Endothelial cell of umbilical vein (primary cell): Measurements from ENCODE around the gene GCH1. TPM values are rescaled to one million over a fixed set of nuclear protein-coding genes. Genes with fewer than 3 reads are reported as not detected.

Source experiments
- BruUV-seq: library from RNA; stranded (reverse); fragments of 400-500 nt; replicated peaks from 2 replicates; lab custom pipeline; 2021; lab: Mats Ljungman, UMichigan
- CTCF ChIA-PET: fragments of 300-600, 350-600 bp; sonication (Branson Sonifier 250); formaldehyde crosslinking; loops from one replicate; lab custom pipeline; 2021; ENCODE audit warnings: antibody characterized with exemption, inconsistent platforms; lab: Charles Lee
- POLR2A ChIA-PET: fragments of 300-600, 350-600 bp; sonication (Branson Sonifier 250); formaldehyde crosslinking; loops from one replicate; lab custom pipeline; 2021; ENCODE audit warnings: antibody characterized with exemption, inconsistent platforms; lab: Charles Lee
- DNase-seq: peaks from one replicate; pipeline ENCODE4 v3.0.0-alpha.2; 2011; ENCODE audit warnings: low read depth, low spot score
- FAIRE-seq: peaks from 2 replicates; lab custom pipeline; 2011; peaks lifted over from hg19 to GRCh38; lab: Jason Lieb, UNC
- H2AFZ ChIP-seq: 2 replicates; pipeline ENCODE4 v1.6.0; 2012; ENCODE audit warnings: low read depth, low read length, control low read depth, inconsistent platforms
- H3K27ac ChIP-seq: 2 replicates; pipeline ENCODE4 v1.5.1; 2011; ENCODE audit warnings: low read depth, mild to moderate bottlenecking, control low read depth, low read length, moderate library complexity; ENCODE audit not compliant: insufficient read depth
- H3K27me3 ChIP-seq, 2 experiments: 2 replicates each; pipeline versions ENCODE4 v1.6.0 to v1.6.1; 2011; ENCODE audit warnings: low read length in 2 of 2, mixed read lengths in 1 of 2; ENCODE audit not compliant: control insufficient read depth in 2 of 2, insufficient read depth in 2 of 2
- H3K36me3 ChIP-seq, 2 experiments: 2 replicates in 1 of 2; 3 replicates in 1 of 2; pipeline ENCODE4 v1.5.1; 2011; ENCODE audit warnings: low read length in 2 of 2, mild to moderate bottlenecking in 1 of 2, moderate library complexity in 1 of 2; ENCODE audit not compliant: control insufficient read depth in 2 of 2, insufficient read depth in 2 of 2; ENCODE audit errors: extremely low read depth in 1 of 2
- H3K4me1 ChIP-seq: 3 replicates; pipeline ENCODE4 v1.5.1; 2011; ENCODE audit warnings: mild to moderate bottlenecking, low read length; ENCODE audit not compliant: control insufficient read depth, insufficient read depth; ENCODE audit errors: extremely low read depth
- H3K4me2 ChIP-seq: 2 replicates; pipeline ENCODE4 v1.6.1; 2011; ENCODE audit warnings: low read length, control low read depth, mixed read lengths; ENCODE audit not compliant: insufficient read depth
- H3K4me3 ChIP-seq, 3 experiments: fragments of 200-600 bp in 1 of 3; sonication (generic), shearing (Covaris generic) in 1 of 3; replicated peaks in 1 of 3; 2 replicates each; pipeline ENCODE4 v1.5.1; 2011 to 2016; ENCODE audit warnings: control low read depth in 3 of 3, low read length in 3 of 3, mild to moderate bottlenecking in 2 of 3, inconsistent platforms in 1 of 3, low read depth in 1 of 3, moderate library complexity in 1 of 3; ENCODE audit not compliant: insufficient read depth in 1 of 3
- H3K79me2 ChIP-seq: 2 replicates; pipeline ENCODE4 v1.6.0; 2012; ENCODE audit warnings: low read length, inconsistent platforms; ENCODE audit not compliant: control insufficient read depth, insufficient read depth
- H3K9ac ChIP-seq: replicated peaks from 2 replicates; pipeline ENCODE3; 2011; ENCODE audit warnings: low read length, control low read depth; ENCODE audit not compliant: insufficient read depth; ENCODE audit errors: extremely low read depth
- H3K9me1 ChIP-seq: replicated peaks from 3 replicates; pipeline ENCODE4 v1.6.0; 2011; ENCODE audit warnings: mild to moderate bottlenecking, low read length; ENCODE audit not compliant: control insufficient read depth, insufficient read depth; ENCODE audit errors: extremely low read depth
- H3K9me3 ChIP-seq: replicated peaks from 2 replicates; pipeline ENCODE4 v1.5.1; 2012; ENCODE audit warnings: low read length, inconsistent platforms; ENCODE audit not compliant: control insufficient read depth, insufficient read depth
- H4K20me1 ChIP-seq: replicated peaks from 2 replicates; pipeline ENCODE3; 2011; ENCODE audit warnings: mild to moderate bottlenecking, low read length; ENCODE audit not compliant: control insufficient read depth, insufficient read depth; ENCODE audit errors: extremely low read depth
- CTCF ChIP-seq, 2 donors: IDR thresholded peaks; 1 replicate in 1 of 2; 2 replicates in 1 of 2; pipeline ENCODE4 v1.5.1; 2011; ENCODE audit warnings: low read length in 2 of 2, mild to moderate bottlenecking in 2 of 2, moderate library complexity in 2 of 2, control low read depth in 1 of 2, inconsistent platforms in 1 of 2, low read depth in 1 of 2; ENCODE audit not compliant: insufficient read depth in 1 of 2; ENCODE audit errors: extremely low read depth in 1 of 2
- EZH2 ChIP-seq: IDR thresholded peaks from 2 replicates; pipeline ENCODE4 v1.6.1; 2012; ENCODE audit warnings: borderline replicate concordance, low read depth, mild to moderate bottlenecking, moderate library complexity, low read length, inconsistent platforms; ENCODE audit not compliant: severe bottlenecking
- FOS ChIP-seq: IDR thresholded peaks from 2 replicates; pipeline ENCODE4 v1.6.1; 2011; ENCODE audit warnings: mild to moderate bottlenecking, low read length, moderate library complexity, borderline replicate concordance; ENCODE audit not compliant: insufficient read depth
- GATA2 ChIP-seq: IDR thresholded peaks from 2 replicates; pipeline ENCODE4 v1.7.0; 2011; ENCODE audit warnings: low read depth, mild to moderate bottlenecking, moderate library complexity, mixed read lengths, low read length; ENCODE audit not compliant: insufficient read length, insufficient read depth
- JUN ChIP-seq: IDR thresholded peaks from 2 replicates; pipeline ENCODE4 v1.6.1; 2011; ENCODE audit warnings: borderline replicate concordance, low read depth; ENCODE audit not compliant: insufficient read length, insufficient read depth
- MAX ChIP-seq: IDR thresholded peaks from 2 replicates; pipeline ENCODE4 v1.6.1; 2011; ENCODE audit not compliant: insufficient read depth, insufficient read length
- MYC ChIP-seq: IDR thresholded peaks from one replicate; pipeline ENCODE4 v1.6.1; 2011; ENCODE audit warnings: mild to moderate bottlenecking, low read depth, low read length
- POLR2A ChIP-seq: IDR thresholded peaks from 2 replicates; pipeline ENCODE4 v1.6.1; 2012; ENCODE audit warnings: low read depth, mild to moderate bottlenecking, control low read depth, low read length
- POLR2AphosphoS5 ChIP-seq: IDR thresholded peaks from 2 replicates; pipeline ENCODE4 v1.6.1; 2012; ENCODE audit warnings: low read depth, mild to moderate bottlenecking, control low read depth, low read length, moderate library complexity; ENCODE audit not compliant: insufficient read depth
- dilution Hi-C: fragments of 300-500 bp; cut with MboI; formaldehyde crosslinking; loops from one replicate; pipeline ENCODE4 v1.15.0; 2019; ENCODE audit warnings: low sequenced_read_pairs; ENCODE audit not compliant: extremely low pct_ligation_motif_present
- intact Hi-C: fragments of 100-400 bp; cut with micrococcal nuclease; formaldehyde crosslinking; loops from one replicate; pipeline ENCODE4 v1.10.0; 2022
- polyA plus RNA-seq, 4 experiments: library from polyadenylated mRNA; depleted of rRNA in 3 of 4; stranded (reverse) in 3 of 4; unstranded in 1 of 4; fragments of >200 nt; gene quantifications; 2 replicates each; pipeline versions ENCODE4 v1.2.1 to v1.2.3, GENCODE V29; 2011 to 2012; ENCODE audit warnings: missing spikeins in 1 of 4
- total RNA-seq: library from RNA; stranded (reverse); gene quantifications from 2 replicates; pipeline ENCODE4 v1.2.3, GENCODE V29; 2021

The GCH1 gene
- total and polyA plus RNA-seq, 2 donors (not counting 3 experiments of a cell fraction or from before 2014, with no cell fraction given), result 3.6 to 4.6 TPM

GRCh38 chr14:54916101-54916500 lies 13.5 kb upstream of the GCH1 start:
- CTCF ChIA-PET, result interaction anchor here (0.9 to 1.0 kb wide), 2 partner anchors 9 to 13 kb away, joined by 3 to 4 read pairs; no protein-coding TSS in a partner anchor
- Histone ChIP-seq H3K4me3 (no peak overlapping the region), H3K9ac (no peak overlapping the region), H3K79me2 (no peaks in the 10 kb centered on the region), H3K27ac (no peak overlapping the region), H3K9me3 (no peaks in the 10 kb centered on the region), H3K9me1 (no peaks in the 10 kb centered on the region), H3K4me1 (no peaks in the 10 kb centered on the region), H2AFZ (no peak overlapping the region), H4K20me1 (no peaks in the 10 kb centered on the region), H3K4me2 (no peak overlapping the region), H3K36me3 (no peaks in the 10 kb centered on the region), H3K27me3 (no peaks in the 10 kb centered on the region)
- dilution Hi-C loops (no loop called here), intact Hi-C loops (no loop called here)
- no peak for DNase-seq
- no peak for FAIRE-seq
- no peak for TF ChIP-seq CTCF (IDR thresholded peaks at IDR 0.05; ENCODE audit: extremely low read depth in 1 of 2, insufficient read depth in 1 of 2, low read depth in 1 of 2, low read length in 2 of 2)
- TF ChIP-seq JUN, result no peak
- TF ChIP-seq MYC, result no peak
- no peak for TF ChIP-seq MAX
- no peak for TF ChIP-seq GATA2
- TF ChIP-seq EZH2, result no peak
- no peak for TF ChIP-seq POLR2AphosphoS5
- TF ChIP-seq POLR2A, result no peak
- TF ChIP-seq FOS, result no peak
- no TSS peak for BruUV-seq
- POLR2A ChIA-PET, result no interaction called here
